GM21723 (cell line): ENCODE results near the gene IGSF21.

Experiments used
- ATAC-seq: cut with Tn5 transposase; IDR thresholded peaks from one replicate; pipeline ENCODE4 v1.9.1; 2021; ENCODE audit warnings: mild to moderate bottlenecking, moderate library complexity; ENCODE audit not compliant: unreplicated experiment

Gene IGSF21

GRCh38 chr1:18118491-18118890 is 10.9 kb downstream of the IGSF21 start:
- ATAC-seq = no peak

GRCh38 chr1:18119289-18119688 is 11.7 kb downstream of the IGSF21 start:
- ATAC-seq = no peak

- no peak for ATAC-seq
These were observed 12.3 kb downstream of the IGSF21 start for GRCh38 chr1:18119771-18120377.

GRCh38 chr1:18120638-18121037 is 13.0 kb downstream of the IGSF21 start:
- no peak for ATAC-seq

GRCh38 chr1:18121072-18121820 is 13.6 kb downstream of the IGSF21 start:
- ATAC-seq = no peak

GRCh38 chr1:18123467-18123992 is 15.9 kb downstream of the IGSF21 start:
- ATAC-seq = no peak

- ATAC-seq = no peak
These were observed 17.4 kb downstream of the IGSF21 start for GRCh38 chr1:18124977-18125376.

- ATAC-seq = no peak
These were observed 19.0 kb downstream of the IGSF21 start for GRCh38 chr1:18126616-18127015.

GRCh38 chr1:18128298-18128697 is 20.7 kb downstream of the IGSF21 start:
- no peak for ATAC-seq

GRCh38 chr1:18130356-18130755 is 22.8 kb downstream of the IGSF21 start:
- ATAC-seq = no peak

GRCh38 chr1:18132022-18132710 is 24.6 kb downstream of the IGSF21 start:
- no peak for ATAC-seq

- ATAC-seq = no peak
These were observed 25.3 kb downstream of the IGSF21 start for GRCh38 chr1:18132711-18133541.

- no peak for ATAC-seq
These were observed 26.9 kb downstream of the IGSF21 start for GRCh38 chr1:18134324-18135046.

- ATAC-seq = no peak
These were observed 30.3 kb downstream of the IGSF21 start for GRCh38 chr1:18137759-18138345.

GRCh38 chr1:18139198-18139981 is 31.8 kb downstream of the IGSF21 start:
- ATAC-seq = no peak

- no peak for ATAC-seq
These were observed 32.8 kb downstream of the IGSF21 start for GRCh38 chr1:18140411-18140810.

- no peak for ATAC-seq
These were observed 34.1 kb downstream of the IGSF21 start for GRCh38 chr1:18141661-18142060.

GRCh38 chr1:18142471-18142870 is 34.9 kb downstream of the IGSF21 start:
- no peak for ATAC-seq

GRCh38 chr1:18142969-18143368 is 35.4 kb downstream of the IGSF21 start:
- ATAC-seq = no peak
